Hepatic stellate cell (primary cell): ENCODE measurements around the gene C1QTNF4.
"Not testable (repeated sequence)": the region's sequence is repeated elsewhere in the genome, so short reads cannot be mapped to it uniquely, and the experiment has no call there.

ENCODE experiments used
- DNase-seq: peaks from one replicate; pipeline ENCODE4 v3.0.0; 2011; ENCODE audit warnings: low spot score

Gene C1QTNF4

GRCh38 chr11:47565340-47566148 is 28.7 kb downstream of the C1QTNF4 start, which contains the start of gene PTPMT1:
TSS of gene PTPMT1 (plus strand) at chr11:47565599. CDS start at chr11:47565623, 24 bp downstream.
- DNase-seq, result peak; percentile 83

DNA sequence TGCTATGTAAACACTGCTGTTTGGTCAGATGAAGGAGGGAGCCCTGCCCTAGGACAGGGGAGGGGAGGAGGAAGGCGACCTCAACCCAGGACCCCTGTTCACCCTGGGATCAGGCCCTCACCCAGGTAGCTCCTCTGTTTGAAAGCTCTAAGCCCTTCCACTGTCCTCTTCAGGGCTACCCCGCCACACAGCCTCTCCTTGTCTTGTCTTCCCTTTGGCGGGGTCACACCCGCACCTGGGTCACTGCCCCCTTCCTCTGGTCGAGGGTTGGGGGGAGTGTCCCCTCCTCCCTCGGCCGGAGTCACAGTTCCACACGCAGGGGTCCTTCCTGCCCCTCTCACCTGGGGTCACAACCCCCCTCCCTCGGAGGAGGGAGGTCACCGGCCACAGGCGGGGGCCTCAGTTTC is 29.3 kb downstream of the C1QTNF4 start:
- DNase-seq, result no peak

GRCh38 chr11:47564366-47564765 is 29.8 kb downstream of the C1QTNF4 start:
- DNase-seq, result not testable (repeated sequence)

GRCh38 chr11:47562393-47562792 is 31.8 kb downstream of the C1QTNF4 start:
- DNase-seq, result not testable (repeated sequence)

GRCh38 chr11:47560426-47560825 is 33.8 kb downstream of the C1QTNF4 start:
- no peak for DNase-seq

- DNase-seq, result no peak
Observed at GRCh38 chr11:47558695-47559094, 35.5 kb downstream of the C1QTNF4 start.

GRCh38 chr11:47557004-47557403 is 37.2 kb downstream of the C1QTNF4 start:
- not testable (repeated sequence) for DNase-seq

DNA sequence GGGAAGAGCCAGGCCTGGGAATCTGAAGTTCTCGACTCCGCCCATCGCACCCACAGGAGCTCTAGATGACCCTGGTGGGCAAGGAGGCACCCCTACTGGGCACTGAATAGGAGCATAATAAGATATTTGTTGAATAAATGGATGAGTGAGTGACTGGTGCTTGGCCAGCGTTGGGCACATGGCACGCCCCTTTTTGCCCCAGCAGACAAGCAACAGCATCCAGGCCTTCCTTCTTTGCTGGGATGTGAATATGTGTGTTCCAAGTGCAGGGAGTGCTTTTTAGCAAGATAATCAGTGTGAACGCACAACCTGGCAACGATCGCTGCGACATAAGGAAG is 40.8 kb downstream of the C1QTNF4 start:
- no peak for DNase-seq

- DNase-seq, result peak; percentile 81
Observed at GRCh38 chr11:47552566-47553405, 41.4 kb downstream of the C1QTNF4 start, which contains the start of gene CELF1. TSS of gene CELF1 (minus strand) at chr11:47553132. CDS start at chr11:47499523, 53,609 bp downstream.

GRCh38 chr11:47552056-47552565 is 42.1 kb downstream of the C1QTNF4 start:
- DNase-seq, result peak; percentile 55

DNA sequence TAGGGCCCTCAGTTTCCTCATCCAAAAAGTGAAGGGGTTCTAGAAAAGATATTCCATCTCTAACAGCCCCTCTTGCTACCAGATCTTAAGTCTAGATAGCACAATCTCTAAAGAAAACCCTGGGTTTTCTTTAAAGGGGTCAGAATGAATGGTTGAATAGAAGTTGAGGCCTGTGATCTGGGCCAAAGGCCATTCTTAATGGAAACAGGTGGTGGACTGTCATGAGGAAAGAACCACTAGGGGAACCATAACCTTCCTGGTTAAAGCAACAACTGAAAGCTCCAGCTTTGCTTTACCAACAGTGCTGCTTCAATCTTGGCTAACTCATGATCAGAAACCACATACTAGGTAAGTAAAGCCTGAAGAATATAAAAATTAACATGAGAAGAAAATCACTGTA is 43.1 kb downstream of the C1QTNF4 start:
- DNase-seq, result no peak

- no peak for DNase-seq
Observed at GRCh38 chr11:47550288-47551047, 43.7 kb downstream of the C1QTNF4 start.

GRCh38 chr11:47546274-47546673 is 47.9 kb downstream of the C1QTNF4 start:
- DNase-seq, result not testable (repeated sequence)

- DNase-seq, result no peak
Observed at GRCh38 chr11:47545298-47545697, 48.9 kb downstream of the C1QTNF4 start.

GRCh38 chr11:47541070-47541469 is 53.1 kb downstream of the C1QTNF4 start:
- DNase-seq, result no peak

DNA sequence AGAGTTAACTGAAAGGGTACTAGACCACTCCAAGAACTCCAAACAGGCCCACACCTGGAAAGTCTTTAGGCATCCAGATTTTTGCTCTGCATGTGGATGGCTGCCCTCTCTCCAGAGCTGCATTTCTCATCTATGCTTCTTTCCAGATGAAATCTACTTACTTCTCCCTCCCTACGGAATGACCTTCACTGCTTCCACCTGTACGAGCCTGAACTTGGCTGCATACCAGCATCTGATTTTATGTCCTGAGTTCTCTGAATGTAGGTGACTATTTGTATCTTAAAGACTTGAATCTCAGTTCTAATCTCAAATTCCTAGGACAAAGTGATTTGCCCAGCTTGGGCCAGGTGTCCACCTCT is 54.6 kb downstream of the C1QTNF4 start:
- DNase-seq, result no peak
